GM12865 (cell line): ENCODE results near the gene TEX44.
A peak's percentile ranks its signal among the peaks of the same experiment; 100 is the strongest.

Experiments
- DNase-seq: peaks from one replicate; pipeline ENCODE4 v3.0.0; 2010; ENCODE audit warnings: low read depth
- H3K4me3 ChIP-seq: 2 replicates; pipeline ENCODE4 v1.5.1; 2011; ENCODE audit warnings: mild to moderate bottlenecking, low read depth, low read length, control low read depth
- TF ChIP-seq, protein P1 (sequence below): IDR thresholded peaks from 2 replicates; pipeline ENCODE4 v1.5.1; 2011; ENCODE audit warnings: low read length, control low read depth, low read depth, inconsistent platforms; ENCODE audit not compliant: insufficient read depth; ENCODE audit errors: missing control alignments

Gene TEX44

DNA sequence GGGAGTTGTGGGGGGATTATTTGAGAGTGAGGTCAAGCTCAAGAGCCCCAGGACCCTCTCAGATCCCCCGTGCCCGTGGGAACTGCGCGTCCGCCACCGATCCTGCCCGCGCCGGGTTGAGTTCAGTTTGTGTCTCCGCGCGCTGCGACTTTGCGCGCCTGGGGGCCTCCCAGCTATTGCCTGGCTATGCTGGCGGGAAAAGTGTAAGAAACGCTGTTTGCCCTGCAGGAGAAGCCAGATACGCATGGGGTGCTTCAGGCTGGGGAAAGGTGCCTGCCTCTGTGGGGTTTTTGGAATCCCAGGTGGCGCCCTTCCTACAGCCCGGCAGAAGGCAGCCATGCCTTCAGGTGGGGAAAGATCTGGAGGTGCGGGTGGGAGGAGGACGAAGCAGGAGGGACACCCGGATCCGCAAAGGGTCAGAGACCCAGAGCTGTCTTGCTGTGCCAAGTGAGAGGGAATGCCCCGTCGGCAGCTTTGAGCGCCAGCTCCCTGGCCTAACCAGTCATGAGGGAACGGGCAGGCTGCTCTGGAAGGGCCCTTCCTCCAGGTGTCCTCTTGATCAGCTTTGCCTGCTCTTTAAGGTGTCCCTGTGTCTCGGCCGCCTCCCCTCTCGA, 22.5 kb downstream of the TEX44 start:
- TF ChIP-seq, protein P1, sequence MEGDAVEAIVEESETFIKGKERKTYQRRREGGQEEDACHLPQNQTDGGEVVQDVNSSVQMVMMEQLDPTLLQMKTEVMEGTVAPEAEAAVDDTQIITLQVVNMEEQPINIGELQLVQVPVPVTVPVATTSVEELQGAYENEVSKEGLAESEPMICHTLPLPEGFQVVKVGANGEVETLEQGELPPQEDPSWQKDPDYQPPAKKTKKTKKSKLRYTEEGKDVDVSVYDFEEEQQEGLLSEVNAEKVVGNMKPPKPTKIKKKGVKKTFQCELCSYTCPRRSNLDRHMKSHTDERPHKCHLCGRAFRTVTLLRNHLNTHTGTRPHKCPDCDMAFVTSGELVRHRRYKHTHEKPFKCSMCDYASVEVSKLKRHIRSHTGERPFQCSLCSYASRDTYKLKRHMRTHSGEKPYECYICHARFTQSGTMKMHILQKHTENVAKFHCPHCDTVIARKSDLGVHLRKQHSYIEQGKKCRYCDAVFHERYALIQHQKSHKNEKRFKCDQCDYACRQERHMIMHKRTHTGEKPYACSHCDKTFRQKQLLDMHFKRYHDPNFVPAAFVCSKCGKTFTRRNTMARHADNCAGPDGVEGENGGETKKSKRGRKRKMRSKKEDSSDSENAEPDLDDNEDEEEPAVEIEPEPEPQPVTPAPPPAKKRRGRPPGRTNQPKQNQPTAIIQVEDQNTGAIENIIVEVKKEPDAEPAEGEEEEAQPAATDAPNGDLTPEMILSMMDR = no peak
- peak overlapping the region; percentile 92 for H3K4me3 ChIP-seq
- DNase-seq = peak; percentile 64

DNA sequence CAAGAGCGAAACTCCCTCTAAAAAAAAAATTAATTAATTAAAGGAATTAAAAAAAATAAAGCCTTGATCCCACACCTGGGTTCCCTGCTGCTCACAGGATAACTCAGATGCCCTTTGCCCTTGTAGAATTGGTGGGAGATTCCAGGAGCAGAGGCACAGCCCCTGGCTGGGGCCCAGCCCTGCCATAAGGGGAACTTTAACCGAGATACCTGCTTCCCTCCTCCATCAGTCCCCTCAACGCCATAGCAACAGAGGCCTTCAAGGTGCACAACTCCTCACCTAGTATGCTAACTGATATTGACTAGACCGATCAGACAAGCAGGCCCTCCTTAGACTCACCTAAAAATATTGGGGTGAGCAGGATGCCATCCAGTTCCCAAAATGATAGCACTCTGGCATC, 23.6 kb downstream of the TEX44 start:
- H3K4me3 ChIP-seq = no peak overlapping the region
- TF ChIP-seq, protein P1 = no peak
- no peak for DNase-seq

DNA sequence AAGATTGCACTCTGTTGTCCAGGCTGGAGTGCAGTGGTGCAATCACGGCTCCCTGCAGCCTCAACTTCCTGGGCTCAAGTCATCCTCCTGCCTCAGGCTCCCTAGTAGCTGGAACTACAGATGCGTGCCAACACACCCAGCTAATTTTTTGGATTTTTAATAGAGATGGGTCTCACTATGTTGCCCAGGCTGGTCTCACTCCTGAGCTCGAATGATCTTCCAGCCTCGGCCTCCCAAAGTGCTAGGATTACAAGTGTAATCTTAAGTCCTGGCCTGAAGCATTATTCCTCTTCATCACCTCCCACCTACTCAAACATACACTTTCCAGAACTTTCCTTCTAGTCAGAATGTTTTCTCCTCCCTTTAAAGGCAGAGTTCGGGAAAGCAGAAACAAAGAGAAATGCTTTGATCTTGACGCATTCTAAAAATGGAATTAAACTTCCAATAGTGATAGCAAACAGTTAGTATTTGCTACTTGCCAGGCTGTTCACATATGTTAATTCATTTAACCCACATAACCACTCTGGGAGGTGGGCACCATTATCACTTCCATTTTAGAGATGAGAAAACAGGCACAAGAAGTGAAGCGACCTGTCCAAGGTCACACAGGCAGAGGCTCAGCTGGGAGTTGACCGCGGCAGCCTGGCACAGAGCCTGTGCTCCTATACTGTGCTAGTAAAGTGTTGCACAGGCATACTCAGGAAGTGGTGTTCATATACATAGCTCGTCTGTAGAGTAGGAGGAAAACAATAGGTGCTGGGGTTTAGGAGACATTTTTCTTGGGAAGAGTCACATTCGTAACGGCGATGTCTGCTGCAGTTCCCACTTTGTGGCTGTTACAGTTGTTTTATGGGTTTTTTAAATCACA, 24.6 kb downstream of the TEX44 start:
- TF ChIP-seq, protein P1 = no peak
- no peak for DNase-seq
- no peak overlapping the region for H3K4me3 ChIP-seq

DNA sequence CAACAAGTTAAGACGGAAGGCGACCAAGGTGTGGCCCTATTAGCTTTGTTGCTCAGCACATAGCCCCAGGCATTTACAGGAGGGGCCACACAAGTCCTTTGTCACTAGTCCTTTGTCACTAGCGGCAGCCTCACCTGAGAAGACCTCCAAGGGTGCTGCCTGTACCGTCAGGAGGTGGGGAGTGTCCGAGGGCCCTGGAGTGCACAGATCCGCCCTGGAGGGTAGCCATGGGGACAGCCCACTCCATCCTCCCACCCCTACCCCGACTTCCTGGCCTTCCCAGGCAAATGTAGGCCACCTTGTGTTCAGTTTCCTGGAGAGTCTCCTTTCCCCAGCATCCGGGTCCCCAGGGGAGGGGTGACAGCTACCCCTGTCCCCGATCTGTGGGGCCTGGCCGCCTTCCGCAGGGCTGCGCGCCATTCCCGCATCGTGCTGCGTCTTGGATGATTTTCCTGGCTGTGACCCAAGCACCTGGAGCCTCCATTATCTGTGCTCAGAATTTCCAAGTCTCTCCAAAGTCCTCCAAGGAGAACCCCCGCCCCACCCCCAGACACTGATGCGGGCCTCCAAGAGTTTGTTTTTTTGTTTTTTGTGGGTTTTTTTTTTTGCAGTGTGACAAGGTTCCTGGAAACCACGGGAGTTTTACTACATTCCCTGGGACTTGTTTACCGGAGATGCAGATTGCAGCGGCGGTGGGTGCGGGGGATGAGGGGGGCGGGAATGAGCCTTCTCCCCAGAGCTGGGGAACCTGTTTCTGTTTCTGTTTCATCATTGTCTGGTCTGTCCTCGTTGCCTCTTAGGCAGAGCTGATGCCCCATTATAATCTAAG, 28.6 kb downstream of the TEX44 start:
- TF ChIP-seq, protein P1 = no peak
- no peak for DNase-seq
- no peak overlapping the region for H3K4me3 ChIP-seq

GRCh38 chr2:231622963-231623362, 30.3 kb downstream of the TEX44 start:
- TF ChIP-seq, protein P1 = no peak

GRCh38 chr2:231626449-231626848, 33.8 kb downstream of the TEX44 start:
- no peak overlapping the region for H3K4me3 ChIP-seq
- DNase-seq = no peak
- TF ChIP-seq, protein P1 = no peak

More at GRCh38 chr2:231622963-231623362, 30.3 kb downstream of the TEX44 start:
- H3K4me3 ChIP-seq = no peak overlapping the region
- no peak for DNase-seq
